Activated CD4-positive, alpha-beta T cell treated with anti-CD3 and anti-CD28 coated beads, Interleukin-2, amount 50 U/mL, for 4 hours (primary cell): ENCODE measurements around the gene SMYD3.

Experiments
- DNase-seq, 2 experiments: peaks; one replicate each; pipeline ENCODE4 v3.0.0-alpha.2; 2020

Gene SMYD3

DNA sequence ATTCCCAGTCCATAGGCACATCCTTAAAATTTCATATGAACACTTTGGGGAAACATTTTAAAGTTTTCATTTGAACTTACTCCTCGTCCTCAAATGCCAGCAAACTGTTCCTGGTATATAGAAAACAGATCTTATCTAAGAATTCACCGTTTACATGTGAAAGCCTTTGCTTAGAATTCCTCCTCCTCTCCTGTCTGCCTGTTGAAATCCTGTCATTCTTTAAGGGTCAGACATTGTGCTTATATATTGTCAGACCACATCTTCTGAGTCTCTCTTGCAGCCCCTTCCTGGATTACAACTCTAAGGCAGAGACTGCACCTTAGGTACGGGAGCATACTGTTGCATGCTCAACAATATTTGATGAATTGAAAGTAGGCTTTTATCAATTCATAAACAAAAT, 239.7 kb downstream of the SMYD3 start:
- DNase-seq = no peak

DNA sequence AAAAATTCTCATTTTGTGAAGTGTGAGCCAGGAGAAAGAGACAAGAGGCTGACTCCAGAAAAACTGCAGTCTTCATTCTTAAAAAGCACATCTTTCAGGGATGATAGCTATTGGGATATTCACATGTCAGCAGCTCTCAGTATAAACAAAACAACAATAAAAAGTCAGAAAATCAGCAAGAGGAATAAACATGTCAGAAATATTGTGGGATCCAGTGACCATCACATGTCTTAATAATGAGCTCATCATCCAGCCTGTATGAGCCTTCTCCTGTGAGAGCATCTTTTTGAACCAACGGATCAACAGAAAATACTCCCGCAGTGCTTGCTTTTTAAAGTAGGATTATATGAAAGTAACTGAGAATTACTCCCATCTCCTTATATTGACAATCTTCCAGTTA, 241.6 kb downstream of the SMYD3 start:
- DNase-seq = no peak

GRCh38 chr1:246262281-246262680, 244.8 kb downstream of the SMYD3 start:
- no peak for DNase-seq

DNA sequence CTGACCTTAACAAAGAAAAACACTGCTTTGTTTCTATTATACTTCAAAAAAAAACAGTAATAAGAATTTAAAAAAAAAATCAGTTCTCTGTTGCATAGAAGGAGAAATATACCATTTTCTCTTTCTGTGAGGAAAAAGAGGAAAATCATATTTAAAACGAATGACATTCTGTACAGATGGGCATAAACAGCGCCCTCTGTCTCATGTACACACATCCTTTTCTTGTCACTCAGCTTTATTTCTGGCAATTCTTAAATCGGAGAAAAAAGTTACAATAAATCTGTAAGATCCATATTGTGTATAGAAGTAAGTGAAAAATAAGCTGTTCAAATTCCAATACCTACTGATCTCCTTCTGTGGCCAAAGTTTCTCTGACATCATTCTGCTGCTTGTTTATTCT, 245.4 kb downstream of the SMYD3 start:
- no peak for DNase-seq

DNA sequence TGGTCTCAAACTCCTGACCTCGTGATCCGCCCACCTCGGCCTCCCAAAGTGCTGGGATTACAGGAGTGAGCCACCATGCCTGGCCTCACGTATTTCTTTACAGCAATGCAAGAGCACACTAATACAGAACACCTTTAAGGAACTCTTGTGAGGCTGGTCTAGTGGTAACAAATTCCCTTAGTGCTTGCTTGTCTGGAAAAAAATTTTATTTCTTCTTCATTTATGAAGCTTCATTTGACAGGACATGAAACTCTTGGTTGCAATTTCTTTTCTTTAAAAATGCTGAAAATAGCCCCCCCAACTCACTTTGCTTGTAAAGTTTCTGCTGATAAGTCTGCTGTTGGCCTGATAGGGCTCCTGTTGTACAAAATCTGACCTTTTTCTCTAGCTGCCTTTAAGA, 248.8 kb downstream of the SMYD3 start:
- DNase-seq = no peak

DNA sequence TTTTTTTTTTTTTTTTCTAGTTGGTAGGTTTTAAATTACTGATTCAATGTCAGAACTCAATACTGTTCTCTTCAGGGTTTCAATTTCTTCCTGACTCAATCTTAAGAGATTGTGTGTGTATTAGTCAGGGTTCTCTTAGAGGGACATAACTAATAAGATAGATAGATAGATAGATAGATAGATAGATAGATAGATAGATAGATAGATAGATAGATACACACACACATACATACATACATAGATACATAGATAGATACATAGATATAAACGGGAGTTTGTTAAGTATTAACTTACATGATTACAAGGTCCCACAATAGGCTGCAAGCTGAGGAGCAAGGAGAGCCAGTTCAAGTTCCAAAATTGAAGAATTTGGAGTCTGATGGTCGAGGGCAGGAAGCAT, 251.3 kb downstream of the SMYD3 start:
- no peak for DNase-seq

GRCh38 chr1:246254854-246255253, 252.2 kb downstream of the SMYD3 start:
- DNase-seq = no peak

DNA sequence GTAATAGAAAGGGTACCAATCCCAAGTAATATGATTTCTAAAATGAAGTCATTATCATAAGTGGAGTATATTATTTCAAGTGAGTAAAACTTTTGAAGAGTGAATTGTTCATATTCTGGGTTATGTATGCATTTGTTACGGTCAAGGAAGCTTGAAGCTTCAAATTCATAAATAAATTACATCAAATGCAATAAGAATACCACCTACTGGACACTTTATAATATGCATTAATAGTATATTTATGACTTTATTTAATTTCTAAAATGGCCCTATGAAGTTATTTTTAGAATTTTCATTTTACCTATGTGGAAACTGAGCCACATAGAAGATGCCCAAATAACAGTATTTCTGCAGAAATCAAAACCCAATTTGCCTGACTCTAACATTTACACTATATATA, 260.6 kb downstream of the SMYD3 start:
- no peak for DNase-seq

DNA sequence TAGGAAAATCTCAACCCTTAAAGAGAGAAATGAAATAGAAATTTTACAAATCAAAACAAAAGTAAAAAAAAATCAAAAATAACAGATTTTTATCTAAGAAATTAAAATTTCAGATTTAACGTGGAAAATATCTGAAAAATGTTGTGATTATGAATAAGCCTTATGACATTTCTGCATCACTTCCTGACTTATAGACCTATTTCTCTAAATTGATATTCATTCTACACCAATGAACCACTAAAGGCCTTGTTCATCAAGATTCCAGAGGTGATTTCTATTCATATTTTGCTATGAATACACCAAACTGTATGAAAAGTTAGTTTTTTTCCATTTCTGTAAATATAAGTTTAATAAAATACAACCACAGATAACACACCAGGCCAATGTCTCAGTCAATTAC, 261.5 kb downstream of the SMYD3 start:
- DNase-seq = no peak

- DNase-seq = no peak
Observed at GRCh38 chr1:246232126-246232525, 275.0 kb downstream of the SMYD3 start.

GRCh38 chr1:246226041-246226440, 281.0 kb downstream of the SMYD3 start:
- no peak for DNase-seq

GRCh38 chr1:246221485-246222255, 285.4 kb downstream of the SMYD3 start:
- no peak for DNase-seq

GRCh38 chr1:246220495-246221065, 286.5 kb downstream of the SMYD3 start:
- no peak for DNase-seq

GRCh38 chr1:246219508-246220030, 287.5 kb downstream of the SMYD3 start:
- DNase-seq = no peak

DNA sequence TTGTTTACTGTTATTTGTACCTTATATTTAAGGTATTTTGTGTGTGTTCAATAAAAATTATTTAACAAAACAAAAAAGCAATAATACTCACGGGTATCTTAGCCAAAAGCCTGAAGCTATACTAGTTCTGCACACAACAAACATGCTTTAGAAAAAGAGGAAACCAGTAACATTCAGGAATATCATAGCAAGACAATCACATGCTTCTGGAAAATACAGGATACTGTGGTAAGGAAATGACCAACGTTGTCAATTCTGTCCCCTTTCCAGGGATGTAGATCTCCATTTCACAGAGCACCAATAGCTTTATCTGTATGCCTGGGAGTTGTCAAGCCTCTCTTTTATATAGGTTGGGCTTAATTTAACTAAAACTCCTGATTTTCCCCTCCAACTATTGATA, 288.4 kb downstream of the SMYD3 start:
- no peak for DNase-seq

DNA sequence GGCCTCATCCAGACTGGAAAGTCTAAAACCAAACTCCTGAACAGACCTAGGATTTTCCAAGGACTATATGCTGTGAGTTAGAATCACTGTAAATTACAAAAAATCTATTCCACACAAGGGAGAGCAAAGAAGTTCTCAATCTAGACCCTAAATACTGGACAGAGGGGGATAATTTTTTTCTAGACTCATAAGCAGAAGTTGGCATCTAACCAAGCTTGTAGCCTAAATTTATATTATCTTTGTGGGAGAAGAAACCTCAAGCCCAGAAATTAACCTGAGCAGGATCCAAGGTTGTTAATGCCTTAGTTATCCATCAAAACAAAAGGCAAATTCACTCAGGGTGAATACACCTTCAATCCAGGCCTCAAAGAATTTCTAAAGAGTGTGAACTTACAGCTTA, 290.2 kb downstream of the SMYD3 start:
- no peak for DNase-seq

GRCh38 chr1:246215510-246215903, 291.6 kb downstream of the SMYD3 start:
- no peak for DNase-seq

- no peak for DNase-seq
Observed at GRCh38 chr1:246214708-246215509, 292.2 kb downstream of the SMYD3 start.

- no peak for DNase-seq
Observed at GRCh38 chr1:246213947-246214346, 293.1 kb downstream of the SMYD3 start.

- DNase-seq = no peak
Observed at GRCh38 chr1:246213502-246213901, 293.6 kb downstream of the SMYD3 start.

DNA sequence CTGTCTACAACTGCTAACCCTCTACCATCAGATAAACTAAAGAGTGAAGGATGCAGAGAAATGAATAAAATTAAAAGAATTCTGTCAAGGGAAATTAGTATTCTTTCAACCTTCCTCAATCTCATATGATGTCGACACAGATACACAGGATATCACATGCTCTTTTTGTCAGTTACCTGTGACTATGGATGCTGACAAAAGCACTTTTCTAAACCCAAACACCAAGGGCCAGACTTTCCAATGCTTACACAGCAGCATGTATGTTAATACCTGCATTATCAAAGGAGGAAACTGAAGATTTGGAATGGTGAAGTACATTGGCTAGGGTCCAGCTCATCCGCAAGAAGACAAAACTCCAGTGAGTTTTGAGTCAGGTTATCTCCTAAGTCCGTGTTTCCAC, 294.0 kb downstream of the SMYD3 start:
- no peak for DNase-seq

GRCh38 chr1:246212013-246212412, 295.1 kb downstream of the SMYD3 start:
- no peak for DNase-seq

DNA sequence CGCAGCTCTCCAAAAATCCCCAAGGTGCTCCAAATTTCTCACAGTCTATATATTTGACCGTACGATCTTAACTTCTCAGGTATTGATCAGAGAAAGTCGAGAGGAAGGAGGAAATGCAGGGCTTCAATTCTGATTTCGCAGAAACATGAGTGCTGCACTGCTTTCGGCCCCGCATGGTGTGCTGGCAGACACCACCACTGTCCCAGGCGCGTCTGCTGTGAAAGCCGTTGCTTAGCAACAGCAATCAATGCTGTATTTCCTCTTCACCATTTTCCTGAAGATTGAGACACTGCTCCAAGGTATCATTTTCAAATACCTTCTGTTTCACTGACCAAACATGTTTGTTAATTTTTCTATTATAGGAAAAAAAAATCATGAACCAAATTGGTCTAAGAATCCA, 296.3 kb downstream of the SMYD3 start:
- DNase-seq = no peak

DNA sequence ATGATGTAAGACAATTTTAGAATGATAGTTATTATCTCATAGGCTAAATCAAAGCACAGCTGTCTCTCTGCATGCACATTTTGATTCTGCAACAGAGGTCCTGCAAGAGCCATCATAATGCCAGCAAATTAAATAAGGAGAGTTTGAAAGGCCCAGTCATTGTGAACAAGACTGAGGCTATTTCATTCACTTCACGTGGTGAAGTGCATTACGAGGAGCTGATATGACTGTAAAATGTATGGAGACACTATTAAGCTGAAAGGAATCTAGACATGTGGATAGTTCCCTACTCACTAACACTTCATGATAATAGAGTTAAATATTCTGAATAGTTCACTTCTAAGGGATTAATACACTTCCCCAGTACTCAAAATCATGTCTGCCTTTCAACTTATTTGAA, 299.0 kb downstream of the SMYD3 start:
- no peak for DNase-seq
